Left ventricle myocardium inferior (tissue), 1 donor: Measurements from ENCODE around the gene RRBP1. TPM values are rescaled to one million over a fixed set of nuclear protein-coding genes. Genes with fewer than 3 reads are reported as not detected.

Experiments
- DNase-seq: peaks from one replicate; pipeline ENCODE4 v3.0.0-alpha.2; 2020
- H3K27ac ChIP-seq: fragments of 200-600 bp; replicated peaks from 2 replicates; pipeline ENCODE4 v1.8.0; 2021
- H3K27me3 ChIP-seq: fragments of 200-600 bp; 2 replicates; pipeline ENCODE4 v1.8.0; 2021; ENCODE audit warnings: low read depth
- H3K36me3 ChIP-seq: fragments of 200-600 bp; 2 replicates; pipeline ENCODE4 v1.8.0; 2021
- H3K4me1 ChIP-seq: fragments of 200-600 bp; 2 replicates; pipeline ENCODE4 v1.8.0; 2021
- H3K4me3 ChIP-seq: fragments of 200-600 bp; 2 replicates; pipeline ENCODE4 v1.8.0; 2021; ENCODE audit warnings: mild to moderate bottlenecking, moderate library complexity
- H3K9me3 ChIP-seq: fragments of 200-600 bp; replicated peaks from 2 replicates; pipeline ENCODE4 v1.8.0; 2021
- intact Hi-C: fragments of 100-400 bp; cut with micrococcal nuclease; formaldehyde crosslinking; loops from one replicate; pipeline ENCODE4 v1.11.0; 2022
- total RNA-seq: library from RNA; stranded (reverse); fragmentation: NEBNext Ultra II Directional; extraction: Animal tissue kit (Norgen Biotek cat#: 25700); gene quantifications from one replicate; pipeline ENCODE4 v1.2.1, GENCODE V29; 2021
- TF ChIP-seq, protein P1 (sequence below): fragments of 200-600 bp; IDR thresholded peaks from 2 replicates; pipeline ENCODE4 v1.8.0; 2021; ENCODE audit warnings: antibody characterized with exemption, mild to moderate bottlenecking, borderline replicate concordance
- donor health status: DM: no; HTN: yes; CAD: no; lungs with severe emphysema.

Gene RRBP1
- total RNA-seq, 1 donor from 2014 or later, result 31.3 TPM

DNA sequence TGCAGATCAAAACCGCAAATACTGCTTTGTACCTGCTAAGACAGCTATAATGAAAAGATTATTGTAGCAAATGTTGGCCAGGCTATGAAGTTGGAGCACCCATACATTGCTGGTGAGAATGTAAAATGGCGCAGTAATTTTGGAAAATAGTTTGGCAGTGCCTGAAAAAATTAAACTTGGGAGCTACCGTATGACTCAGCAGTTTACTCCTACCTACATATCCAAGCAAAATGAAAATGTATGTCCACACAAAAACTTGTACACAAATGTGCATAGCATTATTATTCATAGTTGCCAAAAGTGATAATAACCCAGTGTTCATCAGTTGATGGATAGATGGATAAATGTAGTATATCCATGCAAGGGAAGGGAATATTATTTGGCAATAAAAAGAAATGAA is 98.9 kb downstream of the RRBP1 start:
- Histone ChIP-seq H3K9me3 (no peaks in the 10 kb centered on the region), H3K27me3 (no peaks in the 10 kb centered on the region), H3K4me1 (peaks cover 93% of the 10 kb centered on the region), H3K4me3 (no peak overlapping the region), H3K36me3 (no peaks in the 10 kb centered on the region), H3K27ac (no peak overlapping the region)
- TF ChIP-seq, protein P1, sequence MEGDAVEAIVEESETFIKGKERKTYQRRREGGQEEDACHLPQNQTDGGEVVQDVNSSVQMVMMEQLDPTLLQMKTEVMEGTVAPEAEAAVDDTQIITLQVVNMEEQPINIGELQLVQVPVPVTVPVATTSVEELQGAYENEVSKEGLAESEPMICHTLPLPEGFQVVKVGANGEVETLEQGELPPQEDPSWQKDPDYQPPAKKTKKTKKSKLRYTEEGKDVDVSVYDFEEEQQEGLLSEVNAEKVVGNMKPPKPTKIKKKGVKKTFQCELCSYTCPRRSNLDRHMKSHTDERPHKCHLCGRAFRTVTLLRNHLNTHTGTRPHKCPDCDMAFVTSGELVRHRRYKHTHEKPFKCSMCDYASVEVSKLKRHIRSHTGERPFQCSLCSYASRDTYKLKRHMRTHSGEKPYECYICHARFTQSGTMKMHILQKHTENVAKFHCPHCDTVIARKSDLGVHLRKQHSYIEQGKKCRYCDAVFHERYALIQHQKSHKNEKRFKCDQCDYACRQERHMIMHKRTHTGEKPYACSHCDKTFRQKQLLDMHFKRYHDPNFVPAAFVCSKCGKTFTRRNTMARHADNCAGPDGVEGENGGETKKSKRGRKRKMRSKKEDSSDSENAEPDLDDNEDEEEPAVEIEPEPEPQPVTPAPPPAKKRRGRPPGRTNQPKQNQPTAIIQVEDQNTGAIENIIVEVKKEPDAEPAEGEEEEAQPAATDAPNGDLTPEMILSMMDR, result no peak
- no peak for DNase-seq
- intact Hi-C loops, result no loop called here

DNA sequence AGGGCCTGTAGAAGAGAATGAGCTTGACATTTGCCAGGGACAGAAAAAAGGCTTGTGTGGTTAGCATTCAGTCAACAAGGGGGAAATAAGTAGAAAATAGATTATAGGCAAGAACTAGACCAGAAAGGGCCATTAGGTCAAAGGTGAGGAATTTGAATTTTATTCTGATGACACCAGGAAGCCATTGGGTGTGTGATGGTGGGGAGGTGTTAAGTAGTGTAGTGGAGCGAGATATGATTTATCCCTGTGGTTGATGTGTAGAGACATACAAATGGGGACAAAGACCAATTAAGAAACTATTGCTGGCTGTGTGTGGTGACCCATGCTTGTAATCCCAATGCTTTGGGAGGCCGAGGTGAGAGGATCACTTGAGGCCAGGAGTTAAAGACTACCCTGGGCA is 101.1 kb downstream of the RRBP1 start:
- peaks cover 91% of the 10 kb centered on the region for H3K4me1 ChIP-seq
- H3K27ac ChIP-seq, result no peak overlapping the region
- no peak for DNase-seq
- H3K27me3 ChIP-seq, result no peaks in the 10 kb centered on the region
- H3K36me3 ChIP-seq, result no peaks in the 10 kb centered on the region
- H3K4me3 ChIP-seq, result no peak overlapping the region
- TF ChIP-seq, protein P1, result no peak
- H3K9me3 ChIP-seq, result no peaks in the 10 kb centered on the region
- intact Hi-C loops, result no loop called here

DNA sequence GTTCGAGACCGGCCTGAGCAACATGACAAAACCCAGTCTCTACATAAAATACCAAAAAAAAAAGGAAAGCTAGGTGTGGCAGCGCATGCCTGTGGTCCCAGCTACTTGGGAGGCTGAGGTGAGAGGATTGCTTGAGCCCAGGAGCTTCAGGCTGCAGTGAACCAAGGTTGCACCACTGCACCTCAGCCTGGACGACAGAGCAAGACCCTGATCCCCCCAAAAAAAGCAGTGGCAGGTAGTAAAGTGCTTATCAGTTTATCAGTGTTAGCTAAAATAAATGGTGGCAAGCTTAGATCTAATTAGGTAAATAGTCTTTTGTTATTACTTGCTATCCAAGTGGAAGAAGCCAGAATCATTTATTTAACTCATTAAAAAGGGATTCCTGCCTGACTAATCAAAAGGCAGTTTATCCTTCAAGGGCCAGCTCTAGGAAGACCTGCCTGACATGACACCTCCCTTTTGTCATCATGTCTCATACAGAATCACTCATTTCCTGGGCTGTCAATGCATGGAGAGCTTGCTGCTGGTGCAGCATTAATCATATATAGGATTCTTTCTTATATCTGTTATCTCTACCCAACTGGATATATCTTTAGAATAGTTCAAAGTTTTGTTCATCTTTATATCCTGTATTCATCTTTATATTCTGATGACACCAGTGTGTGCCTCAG is 102.5 kb downstream of the RRBP1 start:
- H3K4me1 ChIP-seq, result peaks cover 91% of the 10 kb centered on the region
- no peaks in the 10 kb centered on the region for H3K36me3 ChIP-seq

DNA sequence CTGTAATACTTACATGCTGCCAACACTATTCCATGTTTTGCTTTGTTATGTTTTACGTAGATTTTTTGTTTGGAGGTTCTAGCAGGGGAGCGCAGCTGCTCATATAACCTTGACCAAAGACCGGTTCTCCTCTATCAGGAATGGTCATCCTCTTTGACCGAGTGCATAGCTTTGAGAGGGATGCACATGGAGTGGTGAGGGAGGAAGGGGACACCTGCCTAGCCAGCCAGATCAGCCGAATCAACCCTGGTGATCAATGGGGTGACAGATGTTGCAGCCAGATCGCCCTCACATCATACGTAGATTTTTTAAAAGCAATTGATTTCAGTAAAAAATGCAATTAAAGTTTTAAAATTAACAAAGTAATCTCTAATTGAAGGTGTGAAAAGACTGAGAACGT is 105.8 kb downstream of the RRBP1 start:
- H3K36me3 ChIP-seq, result no peaks in the 10 kb centered on the region
- H3K9me3 ChIP-seq, result no peaks in the 10 kb centered on the region
- H3K4me3 ChIP-seq, result peak overlapping the region; percentile 8
- TF ChIP-seq, protein P1, result no peak
- H3K27me3 ChIP-seq, result no peaks in the 10 kb centered on the region
- H3K4me1 ChIP-seq, result peaks cover 98% of the 10 kb centered on the region
- DNase-seq, result no peak
- intact Hi-C loops, result no loop called here
- H3K27ac ChIP-seq, result no peak overlapping the region

More for the DNA sequence above, 102.5 kb downstream of the RRBP1 start:
- Histone ChIP-seq H3K27ac (no peak overlapping the region), H3K27me3 (no peaks in the 10 kb centered on the region), H3K9me3 (no peaks in the 10 kb centered on the region), H3K4me3 (no peak overlapping the region)
- DNase-seq, result no peak
- intact Hi-C loops, result no loop called here
- TF ChIP-seq, protein P1, result no peak

DNA sequence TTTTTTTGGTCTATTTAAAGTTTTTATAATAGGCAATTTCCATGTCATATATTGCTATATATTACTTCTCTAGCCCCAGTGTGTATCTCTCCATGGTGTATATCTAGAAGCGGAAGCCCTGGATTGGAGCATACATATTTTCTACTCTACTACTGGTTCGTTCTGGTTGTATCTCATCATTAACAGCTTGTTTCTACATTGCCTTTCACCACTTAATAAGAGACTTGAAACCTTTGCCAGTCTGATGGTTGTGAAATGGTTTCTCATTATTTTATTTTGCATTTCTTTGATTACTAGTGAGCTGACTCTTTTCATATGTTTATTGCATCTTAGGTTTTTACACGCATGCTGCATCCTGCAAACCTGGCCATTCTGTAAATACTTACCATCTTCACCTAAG is 108.6 kb downstream of the RRBP1 start:
- H3K36me3 ChIP-seq, result no peaks in the 10 kb centered on the region
- intact Hi-C loops, result no loop called here
- H3K4me3 ChIP-seq, result peak overlapping the region; percentile 90
- no peaks in the 10 kb centered on the region for H3K9me3 ChIP-seq
- TF ChIP-seq, protein P1, result no peak
- no peak for DNase-seq
- H3K4me1 ChIP-seq, result peaks cover 90% of the 10 kb centered on the region
- H3K27ac ChIP-seq, result peak overlapping the region; percentile 98
- no peaks in the 10 kb centered on the region for H3K27me3 ChIP-seq
